Heart left ventricle (tissue), 16 donors: ENCODE data around the gene FUS. TPM values are rescaled to one million over a fixed set of nuclear protein-coding genes. Genes with fewer than 3 reads are reported as not detected.

Experiments
- ATAC-seq, 4 donors: fragments of 200-7000 bp; cut with Tn5 transposase; one replicate each; pipeline ENCODE4 v1.9.1; 2020 to 2022; ENCODE audit warnings: moderate library complexity in 4 of 4, mild to moderate bottlenecking in 3 of 4, moderate number of reproducible peaks in 1 of 4
- DNase-seq, 5 donors: peaks; one replicate each; pipeline ENCODE4 v3.0.0-alpha.2; 2020
- H3K27ac ChIP-seq, 12 donors: fragments of 200-600 bp; sonication (generic) in 4 of 12; one replicate each; pipeline versions ENCODE4 v1.5.0 to v1.8.0; 2016 to 2022; ENCODE audit warnings: mild to moderate bottlenecking in 2 of 12
- H3K27me3 ChIP-seq, 9 donors: fragments of 200-600 bp; sonication (generic) in 2 of 9; one replicate each; pipeline versions ENCODE4 v1.5.1 to v1.8.0; 2016 to 2022; ENCODE audit warnings: mild to moderate bottlenecking in 3 of 9
- H3K36me3 ChIP-seq, 9 donors: fragments of 200-600 bp; sonication (generic) in 2 of 9; one replicate each; pipeline versions ENCODE4 v1.5.0 to v1.8.0; 2018 to 2022; ENCODE audit warnings: mild to moderate bottlenecking in 2 of 9
- H3K4me1 ChIP-seq, 12 donors: fragments of 200-600 bp; sonication (generic) in 4 of 12; one replicate each; pipeline versions ENCODE4 v1.5.0 to v1.8.0; 2016 to 2022; ENCODE audit warnings: mild to moderate bottlenecking in 3 of 12
- H3K4me3 ChIP-seq, 12 donors: fragments of 200-600 bp; sonication (generic) in 4 of 12; one replicate each; pipeline versions ENCODE4 v1.5.0 to v1.8.0; 2017 to 2022; ENCODE audit warnings: mild to moderate bottlenecking in 9 of 12, moderate library complexity in 4 of 12
- H3K9me3 ChIP-seq, 12 donors: fragments of 200-600 bp; sonication (generic) in 4 of 12; one replicate each; pipeline versions ENCODE4 v1.5.0 to v1.8.0; 2016 to 2022; ENCODE audit warnings: mild to moderate bottlenecking in 1 of 12
- CTCF ChIP-seq, 12 donors: fragments of 200-600 bp; sonication (generic) in 4 of 12; IDR thresholded peaks; one replicate each; pipeline versions ENCODE4 v1.5.0 to v1.8.0; 2018 to 2022; ENCODE audit warnings: antibody characterized with exemption in 12 of 12, mild to moderate bottlenecking in 5 of 12
- POLR2A ChIP-seq, 2 donors: fragments of 450-650 bp; IDR thresholded peaks; one replicate each; pipeline ENCODE4 v1.6.1; 2017; ENCODE audit warnings: antibody characterized with exemption in 2 of 2, mild to moderate bottlenecking in 2 of 2, moderate library complexity in 2 of 2
- WGBS, 4 donors: extraction: QIAGEN DNeasy Blood & Tissue Kit in 2 of 4; methylation state at CpG; one replicate each; pipeline versions ENCODE4 v1.1.5 to v1.1.7; 2013 to 2018; 5-methylcytosine and 5-hydroxymethylcytosine counted together
- intact Hi-C, 10 donors: fragments of 100-400 bp; cut with DNase I; formaldehyde crosslinking; loops; one replicate each; pipeline versions ENCODE4 v1.11.1 to v1.14.2; 2022
- polyA plus RNA-seq, 2 donors: library from polyadenylated mRNA; stranded (reverse); fragments of 200-250 nt; gene quantifications; one replicate each; pipeline ENCODE4 v1.2.3, GENCODE V29; 2013
- total RNA-seq, 9 donors: library from RNA; depleted of rRNA in 2 of 9; stranded (reverse); fragments of >200 nt in 2 of 9; fragmentation: NEBNext Ultra II Directional in 3 of 9; extraction: Animal tissue kit (Norgen Biotek cat#: 25700) in 3 of 9; gene quantifications; one replicate each; pipeline versions ENCODE4 v1.1.0 to v1.2.4, GENCODE V29; 2016 to 2023
- donor health status: ischemic (EF 13 %, LVEDD 7.1; RV severe dilation, severe dysfunction).
- donor health status: healthy with polysubstance abuse.
- donor health status: DM: no; HTN: yes; CAD: no.
- donor health status: DM: no; HTN: no; CAD: no.
- donor health status: ischemic (EF 25% LVEDD 6.9; RV normal size, moderate dysfunction).
- donor health status: ischemic (EF 25% LVEDD 5.7; RV mildly dilated, moderate dysfunction).
- donor health status: healthy.
- donor health status: DM: yes; HTN: yes; CAD: no.
- donor health status: ischemic (EF 35%, LVEDD 5.7; RV mildly dilated, moderate dysfunction).
- donor health status: nonischemic (EF 11% LVEDD 7.7; RV severe dilation, severe dysfunction).
- donor health status: DM: yes; HTN: yes; CAD: no.
- donor health status: PGD.
- donor health status: ischemic (EF 29% LVEDD 5.4; RV normal size, mild dysfunction).
- donor health status: nonischemic (EF 23%, LVEDD 6.1; RV moderate dilation, normal function).

The FUS gene
- total and polyA plus RNA-seq, 11 donors: 20.3 to 213 (median 127) TPM

- DNase-seq (no peak), ATAC-seq (no peak)
- WGBS, 4 donors: 75 to 87% (median 81%) methylated on average over 7 of the region's 7 CpGs
- Histone ChIP-seq H3K4me1 (peaks cover 0 to 52% (median 32%) of the 10 kb centered on the region in 12 donors), H3K27ac (peak overlapping the region in 1 of 12 donors; percentile 64), H3K27me3 (no peaks in the 10 kb centered on the region), H3K4me3 (peak overlapping the region in 1 of 12 donors; percentile 15), H3K9me3 (no peaks in the 10 kb centered on the region), H3K36me3 (peaks cover 14 to 96% (median 89%) of the 10 kb centered on the region in 9 donors)
- TF ChIP-seq CTCF (IDR thresholded peaks at IDR 0.05): no peak
- intact Hi-C loops: loop anchor here in 6 of 10 donors (10.0 kb wide), 3 partner anchors 111 to 269 kb away; partner anchors contain the start of genes ZNF843 (in 4 of the 6), ARMC5 (in 1 of the 6), ZNF646 (in 1 of the 6) and ZNF668 (in 1 of the 6)
Measured at GRCh38 chr16:31186176-31186575, 6.2 kb downstream of the FUS start.

DNA sequence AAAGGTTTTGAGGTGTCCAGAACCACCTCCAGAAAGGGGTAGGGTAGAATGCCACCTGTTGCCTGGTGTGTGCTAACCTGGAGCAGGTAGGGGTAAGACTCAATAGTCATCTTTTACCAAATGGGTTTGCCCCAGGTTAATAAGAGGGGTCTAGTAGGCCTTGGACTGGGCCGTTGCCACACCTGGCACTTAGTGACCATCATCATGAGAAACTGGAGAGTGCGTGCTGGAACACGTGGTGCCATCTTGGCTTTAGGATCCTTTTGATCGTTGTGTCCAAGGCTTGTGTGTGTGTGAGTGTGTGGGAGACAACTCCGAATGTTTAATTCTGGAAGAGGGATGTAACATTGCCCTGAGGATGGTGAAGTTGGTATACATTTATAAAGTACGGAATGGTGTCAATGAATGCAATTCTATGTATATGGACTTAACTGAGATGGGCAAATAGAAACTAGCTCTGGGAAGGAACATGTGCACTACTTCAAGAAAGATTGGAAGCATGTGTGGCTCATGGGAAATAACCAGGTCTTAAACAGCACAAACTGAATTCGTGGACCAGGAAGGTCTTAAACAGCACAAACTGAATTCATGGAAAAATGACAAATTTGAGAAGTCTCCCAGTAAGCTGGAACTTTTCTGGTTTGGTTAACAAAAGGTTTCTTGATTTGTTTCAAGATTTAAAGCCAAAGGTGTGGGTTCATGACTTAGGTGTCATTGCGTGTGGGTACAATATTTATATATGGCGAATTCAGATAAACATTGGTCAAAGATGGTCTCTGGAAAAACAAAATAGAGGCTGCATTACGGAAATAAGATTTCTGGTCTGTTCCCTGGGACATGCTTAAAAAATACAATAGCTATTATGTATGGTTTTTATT, 7.2 kb downstream of the FUS start:
- TF ChIP-seq CTCF (IDR thresholded peaks at IDR 0.05): no peak
- TF ChIP-seq POLR2A (IDR thresholded peaks at IDR 0.05): no peak
- Histone ChIP-seq H3K36me3 (peaks cover 14 to 100% (median 99%) of the 10 kb centered on the region in 9 donors), H3K9me3 (no peaks in the 10 kb centered on the region), H3K27ac (no peak overlapping the region), H3K4me1 (peaks cover 0 to 42% (median 22%) of the 10 kb centered on the region in 12 donors), H3K27me3 (no peaks in the 10 kb centered on the region), H3K4me3 (no peak overlapping the region)
- WGBS, 4 donors: 78 to 86% (median 85%) methylated on average over 10 of the region's 10 CpGs
- DNase-seq (no peak), ATAC-seq (no peak)
- intact Hi-C loops: loop anchor here in 6 of 10 donors (10.0 kb wide), 3 partner anchors 112 to 268 kb away; partner anchors contain the start of genes ZNF843 (in 4 of the 6), ARMC5 (in 1 of the 6), ZNF646 (in 1 of the 6) and ZNF668 (in 1 of the 6)

DNA sequence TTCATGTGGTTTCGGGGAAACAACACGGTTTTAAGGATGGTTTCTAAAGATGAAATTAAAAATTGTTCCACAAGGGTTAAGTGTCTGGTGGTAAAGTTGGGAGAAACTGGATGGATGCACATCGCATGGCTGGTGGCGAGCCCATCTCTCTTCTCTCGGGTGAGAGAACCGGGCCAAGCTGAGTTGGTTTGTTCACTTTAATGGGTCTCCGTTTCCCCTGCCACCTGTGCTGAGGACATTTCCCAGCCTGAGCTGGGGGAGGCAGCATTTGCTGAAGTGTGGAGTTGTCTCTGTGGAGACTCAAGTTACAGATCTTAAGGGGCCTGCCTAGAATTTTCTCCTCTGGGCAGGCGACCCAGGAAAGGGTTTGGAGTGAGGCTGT, 7.9 kb downstream of the FUS start:
- H3K27ac ChIP-seq: no peak overlapping the region
- ATAC-seq (no peak), DNase-seq (no peak)
- H3K4me1 ChIP-seq: peaks cover 0 to 36% (median 16%) of the 10 kb centered on the region in 12 donors
- peaks cover 14 to 100% (median 100%) of the 10 kb centered on the region in 9 donors for H3K36me3 ChIP-seq
- intact Hi-C loops: loop anchor here in 6 of 10 donors (10.0 kb wide), 3 partner anchors 113 to 267 kb away; partner anchors contain the start of genes ZNF843 (in 4 of the 6), ARMC5 (in 1 of the 6), ZNF646 (in 1 of the 6) and ZNF668 (in 1 of the 6)
- H3K9me3 ChIP-seq: no peaks in the 10 kb centered on the region
- no peak for TF ChIP-seq CTCF (IDR thresholded peaks at IDR 0.05)
- no peak overlapping the region for H3K4me3 ChIP-seq
- WGBS, 4 donors: 84 to 86% (median 84%) methylated on average over 8 of the region's 8 CpGs
- H3K27me3 ChIP-seq: no peaks in the 10 kb centered on the region
